ENCODE data around the gene CSTB.

The CSTB gene

GRCh38 chr21:43727519-43728153 lies 48.5 kb downstream of the CSTB start:
- no peak overlapping the region for H3K4me3 ChIP-seq (ENCODE audit: low read depth, low read length)
- TF ChIP-seq CTCF (IDR thresholded peaks at IDR 0.05; ENCODE audit: borderline replicate concordance, insufficient read depth, low read depth, low read length) = no peak

GRCh38 chr21:43726686-43727518 lies 49.2 kb downstream of the CSTB start:
- TF ChIP-seq CTCF (IDR thresholded peaks at IDR 0.05; ENCODE audit: borderline replicate concordance, insufficient read depth, low read depth, low read length) = no peak
- no peak overlapping the region for H3K4me3 ChIP-seq (ENCODE audit: low read depth, low read length)
